HG03521 (cell line): ENCODE results near the gene BCKDHB.

Experiments
- ATAC-seq: cut with Tn5 transposase; IDR thresholded peaks from one replicate; pipeline ENCODE4 v1.9.1; 2021; ENCODE audit warnings: mild to moderate bottlenecking, moderate library complexity; ENCODE audit not compliant: unreplicated experiment

The BCKDHB gene

GRCh38 chr6:80366051-80366450 lies 259.6 kb downstream of the BCKDHB start:
- ATAC-seq = no peak

DNA sequence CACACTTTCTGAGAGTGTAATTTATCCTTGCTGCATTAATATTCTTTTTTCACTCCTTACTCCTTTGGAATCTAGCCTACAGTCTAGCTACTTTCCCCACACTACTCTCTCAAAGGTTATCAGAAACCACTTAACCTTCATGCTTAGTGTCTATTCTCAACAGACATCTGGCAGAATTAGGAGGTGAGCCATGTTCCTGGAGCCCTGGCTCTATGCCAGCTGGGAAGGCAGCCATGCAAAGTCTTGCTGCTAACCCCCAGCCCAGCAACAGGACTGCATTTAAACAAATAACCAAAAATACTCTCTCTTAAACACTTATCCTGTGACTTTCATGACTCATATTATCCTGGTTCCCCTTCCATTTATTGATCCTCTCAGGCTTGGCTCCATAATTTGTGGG lies 260.2 kb downstream of the BCKDHB start:
- no peak for ATAC-seq

- ATAC-seq = no peak
Measured at GRCh38 chr6:80376411-80376810, 269.9 kb downstream of the BCKDHB start.

- ATAC-seq = no peak
Measured at GRCh38 chr6:80380566-80380965, 274.1 kb downstream of the BCKDHB start.

DNA sequence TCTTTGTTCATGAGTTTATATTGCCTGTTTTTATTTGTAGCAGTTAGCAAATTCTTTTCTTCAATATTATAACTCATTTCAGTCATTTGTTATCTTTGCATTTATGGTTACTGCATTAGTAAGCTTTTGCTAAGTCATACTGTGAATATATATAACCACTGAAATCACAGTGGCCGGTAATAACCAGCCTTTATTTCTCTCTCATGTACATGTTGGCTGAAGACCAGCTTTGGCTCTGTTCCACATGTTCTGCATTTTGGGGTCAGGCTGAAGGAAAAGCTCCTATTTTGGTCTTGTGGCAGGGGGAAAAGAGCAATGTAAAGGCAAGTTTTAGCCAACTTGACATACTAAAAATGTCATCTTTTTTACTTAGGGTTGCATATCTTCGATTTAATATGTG lies 276.3 kb downstream of the BCKDHB start:
- ATAC-seq = no peak

DNA sequence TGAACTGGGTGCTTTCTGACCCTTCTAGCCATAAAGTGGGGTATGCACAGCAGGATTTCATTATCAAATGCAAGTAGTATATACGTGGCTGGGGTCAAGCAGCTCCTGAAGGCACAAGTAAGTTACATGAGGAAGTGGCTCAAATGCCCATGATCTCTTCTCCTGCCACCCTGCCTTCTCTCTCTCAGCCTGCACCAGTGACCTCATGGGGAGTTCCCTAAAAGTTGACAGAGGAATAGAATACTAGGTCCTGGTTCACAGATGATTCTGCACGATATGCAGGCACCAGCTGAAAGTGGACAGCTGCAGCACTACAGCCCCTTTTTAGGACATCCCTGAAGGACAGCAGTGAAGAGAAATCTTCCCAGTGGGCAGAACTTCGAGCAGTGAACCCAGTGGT lies 282.0 kb downstream of the BCKDHB start:
- ATAC-seq = no peak
